Raji (cell line): ENCODE results near the gene MYO7A.

Experiments used
- POLR2A ChIP-seq: IDR thresholded peaks from 2 replicates; pipeline ENCODE4 v1.6.1; 2011; ENCODE audit warnings: low read depth, low read length, control low read depth; ENCODE audit not compliant: insufficient read depth

MYO7A gene

GRCh38 chr11:77103319-77103718 is 24.7 kb upstream of the MYO7A start:
- TF ChIP-seq POLR2A, result no peak

- no peak for TF ChIP-seq POLR2A
Measured at GRCh38 chr11:77104727-77105126, 23.3 kb upstream of the MYO7A start.

- no peak for TF ChIP-seq POLR2A
Measured at GRCh38 chr11:77106321-77106720, 21.7 kb upstream of the MYO7A start.

- TF ChIP-seq POLR2A, result no peak
Measured at GRCh38 chr11:77106759-77107158, 21.3 kb upstream of the MYO7A start.

- no peak for TF ChIP-seq POLR2A
Measured at GRCh38 chr11:77107950-77108349, 20.1 kb upstream of the MYO7A start.

GRCh38 chr11:77108436-77108835 is 19.6 kb upstream of the MYO7A start:
- TF ChIP-seq POLR2A, result no peak

- TF ChIP-seq POLR2A, result no peak
Measured at GRCh38 chr11:77109236-77110019, 18.6 kb upstream of the MYO7A start.

- TF ChIP-seq POLR2A, result no peak
Measured at GRCh38 chr11:77110836-77111235, 17.2 kb upstream of the MYO7A start.

GRCh38 chr11:77111277-77111676 is 16.8 kb upstream of the MYO7A start:
- TF ChIP-seq POLR2A, result no peak

GRCh38 chr11:77111946-77112345 is 16.1 kb upstream of the MYO7A start:
- TF ChIP-seq POLR2A, result no peak

- no peak for TF ChIP-seq POLR2A
Measured at GRCh38 chr11:77112641-77113381, 15.2 kb upstream of the MYO7A start.

- TF ChIP-seq POLR2A, result no peak
Measured at GRCh38 chr11:77113382-77114088, 14.5 kb upstream of the MYO7A start.

- TF ChIP-seq POLR2A, result no peak
Measured at GRCh38 chr11:77114089-77114463, 14.0 kb upstream of the MYO7A start.

- no peak for TF ChIP-seq POLR2A
Measured at GRCh38 chr11:77115181-77115611, 12.8 kb upstream of the MYO7A start.

GRCh38 chr11:77115956-77116355 is 12.1 kb upstream of the MYO7A start:
- no peak for TF ChIP-seq POLR2A

GRCh38 chr11:77117492-77117891 is 10.6 kb upstream of the MYO7A start:
- no peak for TF ChIP-seq POLR2A

GRCh38 chr11:77118086-77118485 is 10.0 kb upstream of the MYO7A start:
- TF ChIP-seq POLR2A, result no peak

- TF ChIP-seq POLR2A, result no peak
Measured at GRCh38 chr11:77118971-77119370, 9.1 kb upstream of the MYO7A start.
